ENCODE results near the gene INTS6L.
"Not testable (repeated sequence)": the region's sequence is repeated elsewhere in the genome, so short reads cannot be mapped to it uniquely, and the experiment has no call there.

INTS6L gene

DNA sequence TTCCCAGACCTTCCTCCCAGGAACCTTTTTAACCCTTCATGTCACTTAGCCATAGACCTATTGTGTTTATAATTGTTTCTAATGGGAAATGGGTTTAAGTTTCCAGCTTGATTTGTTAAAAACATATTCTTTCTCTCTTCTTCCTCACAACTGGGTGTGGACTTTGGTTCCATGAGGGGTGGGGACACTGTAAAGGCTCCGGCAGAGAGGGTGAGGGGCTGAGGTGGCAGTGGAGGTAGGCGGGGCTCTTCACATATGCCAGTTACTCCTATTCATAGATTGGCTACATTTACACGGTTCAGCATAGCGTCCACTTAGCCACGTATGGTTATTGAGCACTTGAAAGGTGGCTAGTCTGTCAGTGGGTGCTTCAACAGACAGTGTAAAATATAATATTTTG, 7.8 kb downstream of the INTS6L start:
- DNase-seq (ENCODE audit: low read depth), result no peak

- DNase-seq (ENCODE audit: low read depth), result no peak
These were observed 8.3 kb downstream of the INTS6L start for GRCh38 chrX:135528756-135529155.

GRCh38 chrX:135530097-135530496, 9.6 kb downstream of the INTS6L start:
- DNase-seq (ENCODE audit: low read depth), result no peak

- no peak for DNase-seq (ENCODE audit: low read depth)
These were observed 11.4 kb downstream of the INTS6L start for GRCh38 chrX:135531813-135532212.

DNA sequence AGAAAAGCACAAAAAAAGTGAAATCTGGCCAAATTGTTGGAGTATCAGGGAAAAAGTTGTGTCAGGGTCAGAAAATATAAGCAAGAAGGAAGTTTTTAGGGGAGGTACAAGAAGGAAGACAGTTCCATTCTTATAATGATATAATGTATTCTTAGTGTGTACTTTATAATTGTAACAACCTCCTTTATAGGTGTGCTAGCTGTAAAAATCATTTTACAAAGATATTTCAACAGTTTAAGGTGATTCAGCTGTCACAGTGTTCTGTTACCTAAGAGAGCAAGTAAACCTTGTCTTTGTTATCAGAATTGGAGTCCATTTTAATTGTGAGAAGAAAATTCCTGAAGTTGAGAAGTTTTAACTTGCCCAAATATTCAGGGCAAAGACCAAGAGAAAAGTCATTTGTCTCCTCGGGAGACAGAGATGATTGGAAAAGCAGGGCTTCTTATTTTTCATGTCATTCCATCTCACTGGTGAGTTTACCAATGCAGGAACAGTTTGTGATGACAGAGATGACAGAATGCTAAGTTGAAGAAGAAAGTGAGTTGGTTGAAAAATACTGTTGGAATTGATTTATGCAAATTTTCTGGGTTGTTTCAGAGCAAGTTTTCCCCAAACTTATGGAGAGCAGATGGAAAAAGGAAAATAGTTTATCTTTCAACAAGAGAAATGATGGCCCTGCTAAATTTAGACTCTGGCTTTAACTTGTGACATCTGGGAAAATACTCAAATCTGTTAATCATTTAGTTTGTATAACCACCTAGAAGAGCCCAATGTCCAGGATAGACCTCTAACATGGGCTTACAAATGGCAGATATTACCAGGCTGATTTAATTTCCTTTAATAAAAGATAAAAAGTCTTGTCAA, 14.8 kb downstream of the INTS6L start:
- DNase-seq (ENCODE audit: low read depth), result no peak

- no peak for DNase-seq (ENCODE audit: low read depth)
These were observed 16.4 kb downstream of the INTS6L start for GRCh38 chrX:135536877-135537276.

- no peak for DNase-seq (ENCODE audit: low read depth)
These were observed 20.9 kb downstream of the INTS6L start for GRCh38 chrX:135541351-135541750.

DNA sequence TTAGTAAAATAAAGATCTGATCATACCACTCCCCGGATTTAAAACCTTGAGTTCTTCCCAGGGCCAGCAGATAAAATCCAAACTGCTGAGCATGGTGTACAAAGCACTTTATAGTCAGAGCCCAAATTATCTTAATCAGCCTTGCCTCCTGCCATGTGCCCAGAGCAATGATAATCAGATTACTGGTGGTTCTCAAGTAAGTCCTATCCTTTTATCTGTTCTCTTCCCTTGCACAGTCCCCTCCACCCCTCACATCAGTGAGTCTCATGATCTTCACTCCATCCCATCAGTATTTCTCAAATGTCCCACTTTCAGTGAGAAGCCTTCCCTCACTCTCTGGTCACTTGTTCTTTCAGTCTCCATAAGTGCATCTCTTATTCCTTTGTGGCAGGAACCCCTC, 22.7 kb downstream of the INTS6L start:
- no peak for DNase-seq (ENCODE audit: low read depth)

- DNase-seq (ENCODE audit: low read depth), result no peak
These were observed 23.5 kb downstream of the INTS6L start for GRCh38 chrX:135543924-135544323.

- no peak for DNase-seq (ENCODE audit: low read depth)
These were observed 24.0 kb downstream of the INTS6L start for GRCh38 chrX:135544338-135544948.

DNA sequence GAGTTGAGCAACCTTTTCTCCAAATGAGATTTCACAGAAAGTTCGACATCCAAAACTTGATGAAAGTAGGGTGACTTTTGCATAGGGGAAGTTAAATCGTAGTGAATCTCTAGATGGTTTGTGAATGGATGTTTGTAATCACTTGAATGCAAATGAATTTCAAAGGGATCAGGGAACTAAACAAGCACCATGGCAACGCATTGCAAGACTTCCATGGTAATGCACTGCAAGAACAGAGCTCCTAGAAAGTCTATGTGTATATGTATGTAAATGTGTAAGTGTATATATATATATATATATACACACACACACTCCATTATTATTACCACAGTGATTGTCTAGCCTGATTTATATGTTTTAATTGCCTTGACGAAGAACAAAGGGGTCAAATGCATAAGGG, 27.3 kb downstream of the INTS6L start:
- no peak for DNase-seq (ENCODE audit: low read depth)

- DNase-seq (ENCODE audit: low read depth), result no peak
These were observed 29.1 kb downstream of the INTS6L start for GRCh38 chrX:135549519-135549918.

DNA sequence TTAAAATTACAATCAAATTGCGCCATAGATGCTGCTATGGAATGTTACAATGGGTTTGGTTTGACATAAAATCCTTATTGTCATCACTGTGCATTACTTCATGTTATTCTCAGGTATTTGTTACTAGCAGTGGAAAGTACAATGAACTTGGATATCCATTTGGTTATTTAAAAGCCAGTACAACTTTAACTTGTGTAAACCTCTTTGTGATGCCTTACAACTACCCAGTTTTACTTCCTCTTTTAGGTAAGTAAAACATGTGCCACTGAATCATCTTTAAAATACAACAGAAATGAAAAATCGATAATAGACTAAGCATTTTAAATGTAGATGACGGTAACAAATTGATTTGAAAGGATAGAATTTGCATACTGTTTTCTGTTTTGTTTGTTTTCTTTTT, 35.6 kb downstream of the INTS6L start:
- no peak for DNase-seq (ENCODE audit: low read depth)

DNA sequence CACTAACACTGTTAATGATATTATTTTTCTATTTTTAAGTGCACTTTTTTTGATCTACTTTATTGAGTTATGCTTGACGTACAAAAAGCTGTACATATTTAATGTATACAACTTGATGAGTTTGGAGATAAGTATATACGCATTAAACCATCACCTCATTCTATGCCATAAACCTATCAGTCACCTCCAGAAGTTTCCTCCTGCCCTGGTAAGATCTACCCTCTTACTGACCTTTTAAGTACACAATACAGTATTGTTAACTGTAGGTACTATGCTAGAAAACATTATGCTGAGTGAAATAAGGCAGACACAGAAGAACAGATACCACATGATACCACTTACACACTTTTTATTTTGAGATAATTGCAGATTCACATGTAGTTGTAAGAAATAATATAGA, 36.9 kb downstream of the INTS6L start:
- no peak for DNase-seq (ENCODE audit: low read depth)

GRCh38 chrX:135572436-135572835, 52.0 kb downstream of the INTS6L start:
- DNase-seq (ENCODE audit: low read depth), result no peak

- no peak for DNase-seq (ENCODE audit: low read depth)
These were observed 61.0 kb downstream of the INTS6L start for GRCh38 chrX:135581496-135581895.

DNA sequence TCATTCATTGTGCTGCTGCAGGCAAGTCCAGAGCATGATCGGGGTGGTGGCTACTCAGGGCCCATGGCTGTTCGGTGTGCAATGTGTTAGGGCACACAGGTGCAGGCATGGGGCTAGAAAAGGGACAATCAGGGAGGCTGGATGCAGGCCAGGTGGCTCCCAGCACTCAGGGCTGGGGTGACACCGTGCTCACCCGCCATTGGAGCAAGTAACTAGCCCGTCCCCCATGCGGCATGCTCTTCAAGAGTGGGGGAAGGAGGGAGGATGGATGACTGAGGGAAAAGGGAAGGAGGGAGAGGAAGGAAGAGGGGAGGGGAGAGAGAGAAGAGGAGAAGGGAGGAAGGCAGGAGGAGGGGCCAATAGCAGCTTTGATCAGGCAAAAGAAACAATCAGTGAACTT, 64.7 kb downstream of the INTS6L start:
- DNase-seq (ENCODE audit: low read depth), result no peak

- no peak for DNase-seq (ENCODE audit: low read depth)
These were observed 71.4 kb downstream of the INTS6L start for GRCh38 chrX:135591871-135592270.

DNA sequence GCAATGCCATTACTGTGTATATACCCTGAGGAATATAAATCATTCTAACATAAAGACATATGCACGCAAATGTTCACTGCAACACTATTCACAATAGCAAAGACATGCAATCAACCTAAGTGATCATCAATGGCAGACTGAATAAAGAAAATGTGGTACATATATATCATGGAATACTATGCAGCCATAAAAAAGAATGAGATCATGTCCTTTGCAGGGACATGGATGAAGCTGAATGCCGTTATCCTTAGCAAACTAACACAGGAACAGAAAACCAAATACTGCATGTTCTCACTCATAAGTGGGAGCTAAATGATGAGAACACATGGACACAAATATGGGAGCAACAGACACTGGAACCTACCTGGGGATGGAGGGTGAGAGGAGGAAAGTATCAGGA, 73.6 kb downstream of the INTS6L start:
- DNase-seq (ENCODE audit: low read depth), result not testable (repeated sequence)

- DNase-seq (ENCODE audit: low read depth), result not testable (repeated sequence)
These were observed 74.0 kb downstream of the INTS6L start for GRCh38 chrX:135594453-135594852.

GRCh38 chrX:135595543-135595942, 75.1 kb downstream of the INTS6L start:
- DNase-seq (ENCODE audit: low read depth), result no peak

- DNase-seq (ENCODE audit: low read depth), result no peak
These were observed 76.0 kb downstream of the INTS6L start for GRCh38 chrX:135596495-135596894.

DNA sequence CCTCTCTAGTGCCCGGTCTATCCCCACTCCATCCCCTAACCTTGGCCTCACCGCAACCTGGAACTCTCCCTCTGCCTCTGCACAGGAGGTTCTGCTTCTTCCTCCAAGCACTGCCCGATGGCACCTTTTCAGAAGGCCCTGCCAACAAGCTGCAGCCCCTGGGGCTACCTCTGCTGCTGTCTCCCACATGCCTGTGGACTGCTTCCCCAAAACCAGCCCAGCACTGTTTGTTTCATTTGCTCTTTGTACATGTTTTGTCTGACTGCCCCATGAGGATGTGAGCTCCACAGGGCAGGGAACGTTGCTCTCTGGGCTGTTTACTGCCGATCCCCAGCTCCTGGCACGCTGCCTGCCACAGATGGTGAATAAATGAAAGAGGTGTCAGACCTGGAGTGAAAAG, 85.4 kb downstream of the INTS6L start:
- no peak for DNase-seq (ENCODE audit: low read depth)

Measured in fibroblast of gingiva (primary cell).